Natural killer cell (primary cell): ENCODE data around the gene ATP8B3. TPM values are rescaled to one million over a fixed set of nuclear protein-coding genes. Genes with fewer than 3 reads are reported as not detected.

Experiments used
- ATAC-seq, 3 donors: fragments of 150-1000 bp in 2 of 3; fragments of 200-7000 bp in 1 of 3; cut with Tn5 transposase; 1 replicate in 1 of 3; 2 replicates in 2 of 3; pipeline ENCODE4 v1.10.0; 2021; ENCODE audit warnings: mild to moderate bottlenecking in 2 of 3, moderate library complexity in 2 of 3
- DNase-seq, 2 donors: peaks; one replicate each; pipeline versions ENCODE4 v3.0.0 to v3.0.0-alpha.2; 2013 to 2021; ENCODE audit warnings: mixed read lengths in 1 of 2
- H3K27ac ChIP-seq: one replicate; pipeline ENCODE4 v1.5.1; 2013; ENCODE audit warnings: mild to moderate bottlenecking, low read length
- H3K27me3 ChIP-seq: one replicate; pipeline ENCODE4 v1.6.1; 2013; ENCODE audit warnings: low read length; ENCODE audit not compliant: control insufficient read depth, insufficient read depth
- H3K36me3 ChIP-seq: one replicate; pipeline ENCODE4 v1.6.1; 2013; ENCODE audit warnings: low read length; ENCODE audit not compliant: control insufficient read depth, insufficient read depth
- H3K4me1 ChIP-seq: one replicate; pipeline ENCODE4 v1.6.1; 2013; ENCODE audit warnings: low read length; ENCODE audit not compliant: control insufficient read depth, insufficient read depth
- H3K4me3 ChIP-seq: one replicate; pipeline ENCODE4 v1.5.1; 2013; ENCODE audit warnings: low read length
- H3K9me3 ChIP-seq: one replicate; pipeline ENCODE4 v1.6.1; 2013; ENCODE audit warnings: low read length; ENCODE audit not compliant: control insufficient read depth, insufficient read depth
- H3K27ac Mint-ChIP-seq, 2 donors: one replicate each; pipeline ENCODE4 v1.8.0; 2022; ENCODE audit warnings: mild to moderate bottlenecking in 2 of 2, mixed read lengths in 2 of 2, moderate library complexity in 1 of 2
- H3K27me3 Mint-ChIP-seq, 2 donors: one replicate each; pipeline ENCODE4 v1.8.0; 2022; ENCODE audit warnings: low read depth in 2 of 2, mixed read lengths in 2 of 2
- H3K36me3 Mint-ChIP-seq: one replicate; pipeline ENCODE4 v1.8.0; 2022; ENCODE audit warnings: mixed read lengths
- H3K4me1 Mint-ChIP-seq, 2 donors: one replicate each; pipeline ENCODE4 v1.8.0; 2022; ENCODE audit warnings: mixed read lengths in 2 of 2
- H3K4me3 Mint-ChIP-seq: one replicate; pipeline ENCODE4 v1.8.0; 2022; ENCODE audit warnings: mild to moderate bottlenecking, moderate library complexity, mixed read lengths
- H3K9me3 Mint-ChIP-seq, 2 donors: one replicate each; pipeline ENCODE4 v1.8.0; 2022; ENCODE audit warnings: mixed read lengths in 2 of 2
- CTCF ChIP-seq: fragments of 200-600 bp; IDR thresholded peaks from one replicate; pipeline ENCODE4 v1.8.0; 2022; ENCODE audit warnings: antibody characterized with exemption
- WGBS: methylation state at CpG from one replicate; pipeline ENCODE4 v1.1.7; 2013; ENCODE audit warnings: missing lambda C conversion rate; ENCODE audit not compliant: insufficient coverage; 5-methylcytosine and 5-hydroxymethylcytosine counted together
- intact Hi-C: fragments of 100-400 bp; cut with micrococcal nuclease; formaldehyde crosslinking; loops from one replicate; pipeline ENCODE4 v1.14.2; 2022
- total RNA-seq, 4 donors: library from RNA; stranded (reverse); fragments of 120-200 nt in 1 of 4; gene quantifications; one replicate each; pipeline versions ENCODE4 v1.2.3 to v1.2.4, GENCODE V29; 2013 to 2022

Gene ATP8B3
- total RNA-seq, 3 donors from 2014 or later (not counting 1 experiment from before 2014, with no cell fraction given): 5.3 to 11.5 (median 11.2) TPM

DNA sequence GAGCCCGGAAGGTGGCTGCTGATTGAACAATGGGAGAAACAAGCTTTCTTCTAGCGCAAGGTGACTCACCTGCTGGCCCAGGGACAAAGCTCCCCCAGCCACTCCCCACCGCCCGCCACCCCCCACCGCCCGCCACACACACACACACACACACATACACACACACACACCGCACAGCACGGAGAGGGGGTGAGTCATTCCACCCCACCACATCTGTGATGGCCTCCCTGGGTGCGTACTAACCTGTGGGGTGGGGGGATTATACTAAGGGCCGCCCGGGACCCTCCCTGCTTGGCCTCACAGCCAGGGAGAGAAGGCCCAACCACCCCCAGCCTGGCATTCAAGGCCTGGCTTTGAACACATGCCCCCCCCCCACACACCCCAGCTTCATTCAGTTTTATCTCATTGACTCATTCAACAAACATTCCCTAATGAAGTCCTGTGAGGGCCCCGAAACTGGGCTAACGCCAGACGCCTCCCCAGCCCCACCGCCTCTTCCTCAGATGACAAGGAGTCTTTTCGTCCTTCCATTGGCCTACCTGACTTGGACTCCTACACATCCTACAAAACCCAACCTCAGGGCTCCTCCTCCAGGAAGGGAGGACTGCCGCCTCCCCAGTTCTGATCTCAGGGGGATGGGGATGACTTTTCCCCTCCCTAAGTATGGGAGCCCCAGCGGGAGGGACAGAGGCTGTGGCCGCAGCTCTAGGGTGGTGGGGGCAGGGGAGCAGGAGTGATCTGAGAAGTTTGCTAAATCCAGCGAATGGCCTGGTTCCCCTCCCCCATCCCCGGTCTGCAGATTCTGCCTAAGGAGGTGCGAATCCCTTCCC is 64.6 kb downstream of the ATP8B3 start:
- Mint-ChIP-seq H3K36me3 (no peaks in the 10 kb centered on the region), H3K4me3 (peak overlapping the region; percentile 67), H3K27me3 (peaks cover 6 to 30% of the 10 kb centered on the region in 2 donors), H3K9me3 (no peaks in the 10 kb centered on the region), H3K4me1 (peaks cover 0 to 14% of the 10 kb centered on the region in 2 donors), H3K27ac (peak overlapping the region in 1 of 2 donors; percentile 33)
- Histone ChIP-seq H3K36me3 (no peaks in the 10 kb centered on the region), H3K4me1 (peaks cover 34% of the 10 kb centered on the region), H3K27me3 (peaks cover 57% of the 10 kb centered on the region), H3K9me3 (peaks cover 3% of the 10 kb centered on the region), H3K27ac (no peak overlapping the region), H3K4me3 (no peak overlapping the region)
- 14% methylated on average over 11 of the region's 22 CpGs for WGBS
- DNase-seq (no peak), ATAC-seq (peak; percentile 39 to 69 (median 43))
- TF ChIP-seq CTCF: no peak
- intact Hi-C loops: no loop called here

GRCh38 chr19:1746401-1747284 is 65.4 kb downstream of the ATP8B3 start:
- peaks cover 3% of the 10 kb centered on the region for H3K9me3 ChIP-seq
- intact Hi-C loops: no loop called here
- Mint-ChIP-seq H3K27ac (no peak overlapping the region), H3K4me3 (no peak overlapping the region), H3K4me1 (peaks cover 0 to 14% of the 10 kb centered on the region in 2 donors), H3K36me3 (no peaks in the 10 kb centered on the region), H3K9me3 (no peaks in the 10 kb centered on the region), H3K27me3 (peaks cover 6 to 28% of the 10 kb centered on the region in 2 donors)
- H3K27ac ChIP-seq: no peak overlapping the region
- no peak for DNase-seq
- peaks cover 49% of the 10 kb centered on the region for H3K27me3 ChIP-seq
- ATAC-seq: no peak
- no peaks in the 10 kb centered on the region for H3K36me3 ChIP-seq
- TF ChIP-seq CTCF: no peak
- H3K4me3 ChIP-seq: no peak overlapping the region
- 8% methylated on average over 30 of the region's 31 CpGs for WGBS
- peaks cover 32% of the 10 kb centered on the region for H3K4me1 ChIP-seq

DNA sequence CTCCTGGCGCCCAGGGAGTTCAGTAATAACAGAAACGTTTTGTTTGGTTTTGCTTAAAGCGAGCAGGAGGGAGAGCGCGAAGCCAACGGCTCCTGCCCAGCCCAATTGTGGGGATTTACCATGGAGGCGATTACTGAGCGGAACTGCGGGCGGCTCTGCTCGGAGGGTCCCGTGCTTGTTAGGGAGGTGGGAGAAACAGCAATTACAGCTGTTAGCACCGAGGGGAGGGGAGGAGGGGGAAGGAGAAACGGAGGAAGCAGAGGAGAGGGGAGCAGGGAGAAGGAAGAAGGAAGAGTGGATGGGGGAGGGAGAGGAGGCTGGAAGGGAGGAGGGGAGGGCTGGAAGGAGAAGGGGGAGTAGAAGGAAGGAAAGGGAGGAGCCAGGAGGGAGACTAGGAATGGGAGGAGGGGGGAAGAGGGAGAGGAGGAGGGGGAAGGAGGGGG is 66.5 kb downstream of the ATP8B3 start:
- no peak overlapping the region for H3K27ac ChIP-seq
- peaks cover 0 to 14% of the 10 kb centered on the region in 2 donors for H3K4me1 Mint-ChIP-seq
- no peak for ATAC-seq
- H3K36me3 ChIP-seq: no peaks in the 10 kb centered on the region
- no peaks in the 10 kb centered on the region for H3K36me3 Mint-ChIP-seq
- no peak for DNase-seq
- H3K9me3 Mint-ChIP-seq: no peaks in the 10 kb centered on the region
- no peak for TF ChIP-seq CTCF
- no peak overlapping the region for H3K4me3 Mint-ChIP-seq
- H3K27ac Mint-ChIP-seq: no peak overlapping the region
- peaks cover 3% of the 10 kb centered on the region for H3K9me3 ChIP-seq
- H3K27me3 Mint-ChIP-seq: peaks cover 7 to 17% of the 10 kb centered on the region in 2 donors
- peaks cover 32% of the 10 kb centered on the region for H3K4me1 ChIP-seq
- 3% methylated on average over 14 of the region's 14 CpGs for WGBS
- H3K4me3 ChIP-seq: no peak overlapping the region
- peaks cover 42% of the 10 kb centered on the region for H3K27me3 ChIP-seq
- intact Hi-C loops: no loop called here
